HG03520 (cell line): ENCODE data around the gene TTC14.
A peak's percentile ranks its signal among the peaks of the same experiment; 100 is the strongest.
"Not testable (repeated sequence)": the region's sequence is repeated elsewhere in the genome, so short reads cannot be mapped to it uniquely, and the experiment has no call there.

Experiments used
- ATAC-seq: cut with Tn5 transposase; IDR thresholded peaks from one replicate; pipeline ENCODE4 v1.9.1; 2021; ENCODE audit warnings: mild to moderate bottlenecking, moderate library complexity; ENCODE audit not compliant: unreplicated experiment

TTC14 gene, protein sequence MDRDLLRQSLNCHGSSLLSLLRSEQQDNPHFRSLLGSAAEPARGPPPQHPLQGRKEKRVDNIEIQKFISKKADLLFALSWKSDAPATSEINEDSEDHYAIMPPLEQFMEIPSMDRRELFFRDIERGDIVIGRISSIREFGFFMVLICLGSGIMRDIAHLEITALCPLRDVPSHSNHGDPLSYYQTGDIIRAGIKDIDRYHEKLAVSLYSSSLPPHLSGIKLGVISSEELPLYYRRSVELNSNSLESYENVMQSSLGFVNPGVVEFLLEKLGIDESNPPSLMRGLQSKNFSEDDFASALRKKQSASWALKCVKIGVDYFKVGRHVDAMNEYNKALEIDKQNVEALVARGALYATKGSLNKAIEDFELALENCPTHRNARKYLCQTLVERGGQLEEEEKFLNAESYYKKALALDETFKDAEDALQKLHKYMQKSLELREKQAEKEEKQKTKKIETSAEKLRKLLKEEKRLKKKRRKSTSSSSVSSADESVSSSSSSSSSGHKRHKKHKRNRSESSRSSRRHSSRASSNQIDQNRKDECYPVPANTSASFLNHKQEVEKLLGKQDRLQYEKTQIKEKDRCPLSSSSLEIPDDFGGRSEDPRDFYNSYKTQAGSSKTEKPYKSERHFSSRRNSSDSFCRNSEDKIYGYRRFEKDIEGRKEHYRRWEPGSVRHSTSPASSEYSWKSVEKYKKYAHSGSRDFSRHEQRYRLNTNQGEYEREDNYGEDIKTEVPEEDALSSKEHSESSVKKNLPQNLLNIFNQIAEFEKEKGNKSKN

GRCh38 chr3:180601688-180602666 is at the start of gene TTC14:
TSS of gene TTC14 (plus strand) at chr3:180602163. CDS start at chr3:180602262, 99 bp downstream.
- peak; percentile 99 for ATAC-seq

GRCh38 chr3:180563406-180563805 is 38.6 kb upstream of the TTC14 start:
- no peak for ATAC-seq

DNA sequence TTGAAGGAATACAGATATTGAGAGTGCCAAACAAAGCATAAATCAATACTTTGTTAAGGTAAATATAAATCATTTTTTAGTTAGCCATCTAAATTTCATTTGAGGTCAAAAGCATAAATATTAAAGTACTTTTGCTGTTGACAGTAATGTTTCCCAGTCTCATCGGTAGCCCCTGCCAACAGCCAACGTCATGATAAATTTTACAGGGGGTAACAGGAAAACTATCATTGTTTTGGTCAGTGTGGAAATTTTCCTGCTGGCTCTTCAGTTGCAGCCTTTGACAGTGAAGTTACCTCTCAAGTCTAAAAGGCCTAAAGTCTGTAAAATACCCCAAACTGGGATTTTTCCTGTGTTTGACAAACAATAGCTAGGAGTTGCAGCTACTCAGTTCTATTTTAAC is 37.3 kb upstream of the TTC14 start:
- ATAC-seq, result no peak

DNA sequence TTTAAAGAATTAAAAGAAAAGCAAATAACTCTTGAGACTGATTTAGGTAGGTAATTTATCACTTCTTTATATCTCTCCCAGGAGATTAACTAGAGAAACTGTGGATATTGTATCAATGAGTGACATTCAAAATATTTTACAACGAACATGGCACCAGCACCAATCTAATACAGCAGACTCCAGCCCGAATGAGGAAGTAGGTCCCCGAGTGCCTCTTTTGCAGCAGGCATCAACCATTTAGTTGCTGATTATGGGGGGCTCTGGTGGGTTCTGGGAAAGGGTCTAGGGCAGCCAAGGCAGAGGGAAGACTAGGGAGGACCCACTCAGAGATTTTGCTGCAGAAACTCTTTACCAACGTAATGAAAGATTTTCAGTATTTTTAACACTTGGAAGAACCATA is 31.7 kb upstream of the TTC14 start:
- no peak for ATAC-seq

- ATAC-seq, result peak; percentile 74
Observed at GRCh38 chr3:180571831-180572598, 29.9 kb upstream of the TTC14 start.

- ATAC-seq, result no peak
Observed at GRCh38 chr3:180575571-180575970, 26.4 kb upstream of the TTC14 start.

GRCh38 chr3:180580934-180581333 is 21.0 kb upstream of the TTC14 start:
- ATAC-seq, result no peak

GRCh38 chr3:180590396-180590795 is 11.6 kb upstream of the TTC14 start:
- ATAC-seq, result no peak

GRCh38 chr3:180593631-180594030 is 8.3 kb upstream of the TTC14 start:
- not testable (repeated sequence) for ATAC-seq

GRCh38 chr3:180594631-180595558 is 7.1 kb upstream of the TTC14 start:
- ATAC-seq, result no peak

DNA sequence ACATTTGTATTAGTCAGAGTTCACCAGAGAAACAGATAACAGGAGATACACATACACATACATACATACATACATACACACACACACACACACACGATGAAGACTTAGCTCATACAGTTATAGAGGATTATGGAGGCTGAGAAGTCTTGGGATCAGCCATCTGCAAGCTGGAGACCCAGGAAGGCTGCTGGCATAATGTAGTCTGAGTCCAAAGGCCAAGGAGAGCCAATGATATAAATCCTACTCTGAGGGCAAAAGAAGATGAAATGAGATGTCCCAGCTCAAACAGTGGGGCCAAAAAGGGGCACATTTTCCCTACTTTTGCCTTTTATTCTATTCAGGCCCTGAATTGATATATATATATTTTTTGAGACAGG is 6.4 kb upstream of the TTC14 start:
- ATAC-seq, result no peak

DNA sequence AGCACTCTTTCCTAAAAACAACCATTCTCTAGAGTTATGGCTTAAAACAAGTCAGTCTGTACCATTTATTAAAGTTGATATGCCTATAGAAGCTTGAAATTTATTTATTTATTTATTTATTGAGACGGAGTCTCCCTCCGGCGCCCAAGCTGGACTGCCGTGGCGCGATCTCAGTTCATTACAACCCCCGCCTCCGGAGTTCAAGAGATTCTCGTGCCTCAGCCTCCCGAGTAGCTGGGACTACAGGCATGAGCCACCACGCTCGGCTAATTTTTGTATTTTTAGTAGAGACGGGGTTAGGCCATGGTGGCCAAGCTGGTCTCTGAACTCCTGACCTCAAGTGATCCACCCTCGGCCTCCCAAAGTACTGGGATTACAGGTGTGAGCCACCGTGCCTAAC is 1.5 kb upstream of the TTC14 start:
- ATAC-seq, result no peak

DNA sequence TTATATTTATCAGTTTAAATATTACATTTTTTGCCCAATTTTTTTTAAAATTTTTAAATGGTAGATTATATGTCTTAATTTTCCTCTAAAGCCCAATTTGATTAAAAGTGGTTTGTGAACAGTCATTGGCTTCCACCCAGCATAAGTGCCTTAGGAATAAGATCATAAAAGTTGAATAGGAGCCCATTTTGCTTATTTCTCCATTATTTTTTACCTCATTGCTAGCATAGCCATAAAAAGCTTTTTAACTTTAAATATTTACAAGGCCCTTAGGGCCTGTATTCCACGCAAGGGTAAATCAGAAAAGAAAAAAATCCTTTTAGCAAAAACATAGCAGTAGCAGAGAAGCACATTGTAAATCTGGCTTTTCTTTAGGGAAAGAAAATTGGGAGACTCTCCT is 9.0 kb downstream of the TTC14 start:
- no peak for ATAC-seq

- no peak for ATAC-seq
Observed at GRCh38 chr3:180612364-180612763, 10.4 kb downstream of the TTC14 start.

DNA sequence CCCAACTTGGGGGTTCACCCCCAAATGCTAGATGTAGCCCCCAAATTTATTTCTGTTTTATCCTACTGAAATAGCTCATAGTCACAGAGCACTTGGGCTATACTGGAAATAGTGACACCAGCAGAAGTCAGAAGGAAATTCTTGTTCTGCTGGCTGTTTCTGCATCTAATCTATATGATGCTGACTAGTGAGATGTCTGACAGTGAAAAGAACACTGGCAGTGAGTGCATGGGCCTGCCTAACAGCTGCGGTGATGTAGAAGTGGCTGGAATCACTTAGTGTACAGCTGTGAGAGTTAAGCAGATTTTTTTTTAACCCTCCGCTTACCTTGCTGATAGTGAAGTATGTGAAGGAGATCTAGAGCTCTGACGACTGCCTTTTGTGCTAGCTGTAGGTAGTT is 14.0 kb downstream of the TTC14 start:
- no peak for ATAC-seq

- no peak for ATAC-seq
Observed at GRCh38 chr3:180617049-180617448, 15.1 kb downstream of the TTC14 start.

DNA sequence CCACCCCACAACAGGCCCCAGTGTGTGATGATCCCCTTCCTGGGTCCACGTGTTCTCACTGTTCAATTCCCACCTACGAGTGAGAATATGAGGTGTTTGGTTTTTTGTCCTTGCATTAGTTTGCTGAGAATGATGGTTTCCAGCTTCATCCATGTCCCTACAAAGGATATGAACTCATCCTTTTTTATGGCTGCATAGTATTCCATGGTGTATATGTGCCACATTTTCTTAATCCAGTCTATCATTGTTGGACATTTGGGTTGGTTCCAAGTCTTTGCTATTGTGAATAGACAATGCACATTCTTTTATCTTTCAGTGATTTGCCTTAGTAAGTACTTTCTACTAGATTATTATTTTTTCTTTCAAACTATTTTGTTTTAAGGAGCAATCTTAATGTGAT is 16.6 kb downstream of the TTC14 start:
- ATAC-seq, result not testable (repeated sequence)

GRCh38 chr3:180619723-180620122 is 17.8 kb downstream of the TTC14 start:
- no peak for ATAC-seq

DNA sequence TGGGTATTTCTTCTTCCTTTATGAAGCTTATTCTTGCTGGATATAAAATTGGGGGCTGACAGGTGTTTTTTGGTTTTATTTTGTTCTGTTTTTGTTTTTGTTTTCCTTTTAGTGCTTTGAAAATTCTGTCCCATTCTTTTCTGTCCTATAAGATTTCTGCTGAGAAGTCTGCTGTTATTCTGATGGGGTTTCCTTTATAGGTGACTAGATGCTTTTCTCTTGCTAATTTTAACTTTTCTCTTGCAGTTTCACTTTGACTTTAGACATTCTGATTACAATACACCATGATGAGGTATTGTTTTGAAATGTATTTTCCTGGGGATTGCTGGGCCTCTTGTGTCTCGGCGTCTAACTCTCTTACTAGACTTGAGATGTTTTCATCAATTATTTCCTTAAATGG is 22.8 kb downstream of the TTC14 start:
- ATAC-seq, result peak; percentile 61
